Peyer's patch (tissue), 4 donors: ENCODE results near the gene BLID. TPM values are rescaled to one million over a fixed set of nuclear protein-coding genes. Genes with fewer than 3 reads are reported as not detected.

ENCODE experiments used
- DNase-seq, 3 donors: peaks; one replicate each; pipeline ENCODE4 v3.0.0-alpha.2; 2017 to 2019
- H3K27ac ChIP-seq, 4 donors: fragments of 200-600 bp; sonication (generic); one replicate each; pipeline ENCODE4 v1.5.1; 2016 to 2019
- H3K27me3 ChIP-seq, 2 donors: fragments of 200-600 bp; sonication (generic); one replicate each; pipeline ENCODE4 v1.5.1; 2019
- H3K36me3 ChIP-seq, 3 donors: fragments of 200-600 bp; sonication (generic); one replicate each; pipeline ENCODE4 v1.5.1; 2016 to 2019
- H3K4me1 ChIP-seq, 4 donors: fragments of 200-600 bp; sonication (generic); one replicate each; pipeline ENCODE4 v1.5.1; 2016 to 2019
- H3K4me3 ChIP-seq, 4 donors: fragments of 200-600 bp; sonication (generic); 1 replicate in 3 of 4; 2 replicates in 1 of 4; pipeline ENCODE4 v1.5.1; 2016 to 2019; ENCODE audit warnings: mild to moderate bottlenecking in 1 of 4
- H3K9me3 ChIP-seq, 4 donors: fragments of 200-600 bp; sonication (generic); one replicate each; pipeline ENCODE4 v1.5.1; 2016 to 2019; ENCODE audit warnings: mild to moderate bottlenecking in 1 of 4
- POLR2A ChIP-seq, 2 donors: fragments of 450-650 bp; IDR thresholded peaks; one replicate each; pipeline ENCODE4 v1.5.1; 2017; ENCODE audit warnings: antibody characterized with exemption in 2 of 2, mild to moderate bottlenecking in 2 of 2, moderate library complexity in 2 of 2
- total RNA-seq, 4 donors: library from RNA; depleted of rRNA; stranded (reverse); fragments of >200 nt; gene quantifications; one replicate each; pipeline ENCODE4 v1.1.0, GENCODE V29; 2016
- TF ChIP-seq, protein P1 (sequence below), 6 experiments: fragments of 450-650 bp in 4 of 6; fragments of 200-600 bp in 2 of 6; sonication (generic) in 1 of 6; IDR thresholded peaks; one replicate each; pipeline ENCODE4 v1.5.1; 2017 to 2019; ENCODE audit warnings: antibody characterized with exemption in 6 of 6, mild to moderate bottlenecking in 3 of 6, moderate library complexity in 1 of 6

BLID gene
- total RNA-seq = not detected

- H3K27me3 ChIP-seq = no peaks in the 10 kb centered on the region
- H3K4me1 ChIP-seq = no peaks in the 10 kb centered on the region
- no peaks in the 10 kb centered on the region for H3K9me3 ChIP-seq
- no peaks in the 10 kb centered on the region for H3K36me3 ChIP-seq
- DNase-seq = no peak
- no peak for TF ChIP-seq POLR2A (IDR thresholded peaks at IDR 0.05)
- TF ChIP-seq, protein P1, sequence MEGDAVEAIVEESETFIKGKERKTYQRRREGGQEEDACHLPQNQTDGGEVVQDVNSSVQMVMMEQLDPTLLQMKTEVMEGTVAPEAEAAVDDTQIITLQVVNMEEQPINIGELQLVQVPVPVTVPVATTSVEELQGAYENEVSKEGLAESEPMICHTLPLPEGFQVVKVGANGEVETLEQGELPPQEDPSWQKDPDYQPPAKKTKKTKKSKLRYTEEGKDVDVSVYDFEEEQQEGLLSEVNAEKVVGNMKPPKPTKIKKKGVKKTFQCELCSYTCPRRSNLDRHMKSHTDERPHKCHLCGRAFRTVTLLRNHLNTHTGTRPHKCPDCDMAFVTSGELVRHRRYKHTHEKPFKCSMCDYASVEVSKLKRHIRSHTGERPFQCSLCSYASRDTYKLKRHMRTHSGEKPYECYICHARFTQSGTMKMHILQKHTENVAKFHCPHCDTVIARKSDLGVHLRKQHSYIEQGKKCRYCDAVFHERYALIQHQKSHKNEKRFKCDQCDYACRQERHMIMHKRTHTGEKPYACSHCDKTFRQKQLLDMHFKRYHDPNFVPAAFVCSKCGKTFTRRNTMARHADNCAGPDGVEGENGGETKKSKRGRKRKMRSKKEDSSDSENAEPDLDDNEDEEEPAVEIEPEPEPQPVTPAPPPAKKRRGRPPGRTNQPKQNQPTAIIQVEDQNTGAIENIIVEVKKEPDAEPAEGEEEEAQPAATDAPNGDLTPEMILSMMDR (IDR thresholded peaks at IDR 0.05) = peak in 3 of 6 experiments; percentile 7 to 13 (median 12)
- H3K4me3 ChIP-seq = no peak within 1 kb of the TSS
- no peak within 1 kb of the TSS for H3K27ac ChIP-seq
These were observed at the start of gene BLID for GRCh38 chr11:122115524-122116379. Gene BLID (minus strand): TSS chr11:122116215. CDS start chr11:122115922, 293 bp downstream.

DNA sequence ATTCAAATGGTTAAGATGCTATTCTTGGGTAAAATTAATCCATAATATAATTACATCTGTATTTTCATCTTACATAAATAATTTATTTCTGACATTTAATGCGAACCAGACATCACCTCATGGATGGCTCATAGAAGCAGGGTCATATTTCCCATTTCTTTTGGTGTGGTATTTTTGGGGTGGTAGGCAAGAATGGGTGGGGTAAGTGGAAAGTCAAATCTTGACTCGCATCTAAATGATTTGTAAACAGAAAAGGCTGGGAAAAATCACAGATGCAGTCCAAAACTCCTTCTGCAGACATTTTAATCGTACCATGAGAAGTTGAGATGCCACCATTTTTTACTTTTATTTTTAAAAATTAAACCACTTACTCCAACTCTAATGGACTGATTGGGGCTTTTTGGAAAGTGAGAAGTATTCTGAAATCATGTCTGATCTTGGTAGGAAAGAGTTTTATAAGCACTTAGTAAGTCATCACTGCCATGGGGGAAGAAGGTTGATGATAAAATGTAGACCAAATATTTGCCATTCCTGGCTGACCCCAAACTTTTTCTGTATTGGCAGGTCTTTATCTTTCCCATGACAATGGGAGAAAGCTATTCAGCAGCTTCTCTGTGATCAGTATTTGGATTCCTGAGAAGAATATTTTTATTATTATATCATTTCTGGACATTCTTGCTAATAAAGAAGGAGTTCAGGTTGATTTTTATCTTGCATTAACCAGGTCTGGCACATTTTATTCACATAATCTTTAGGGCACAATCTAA, 47.2 kb upstream of the BLID start:
- DNase-seq = no peak
- H3K9me3 ChIP-seq = no peaks in the 10 kb centered on the region
- no peaks in the 10 kb centered on the region for H3K4me1 ChIP-seq
- TF ChIP-seq POLR2A (IDR thresholded peaks at IDR 0.05) = no peak
- TF ChIP-seq, protein P1 (IDR thresholded peaks at IDR 0.05) = no peak
- H3K36me3 ChIP-seq = no peaks in the 10 kb centered on the region
- H3K4me3 ChIP-seq = no peak overlapping the region
- H3K27ac ChIP-seq = no peak overlapping the region
- no peaks in the 10 kb centered on the region for H3K27me3 ChIP-seq

GRCh38 chr11:122162095-122162494, 46.1 kb upstream of the BLID start:
- Histone ChIP-seq H3K27ac (peak overlapping the region in 1 of 4 donors; percentile 31), H3K36me3 (no peaks in the 10 kb centered on the region), H3K27me3 (no peaks in the 10 kb centered on the region), H3K9me3 (no peaks in the 10 kb centered on the region), H3K4me3 (no peak overlapping the region), H3K4me1 (no peaks in the 10 kb centered on the region)
- no peak for DNase-seq
- TF ChIP-seq POLR2A (IDR thresholded peaks at IDR 0.05) = no peak
- TF ChIP-seq, protein P1 (IDR thresholded peaks at IDR 0.05) = no peak

GRCh38 chr11:122160841-122161590, 45.0 kb upstream of the BLID start:
- H3K27ac ChIP-seq = no peak overlapping the region
- no peak overlapping the region for H3K4me3 ChIP-seq
- no peaks in the 10 kb centered on the region for H3K4me1 ChIP-seq
- DNase-seq = no peak
- no peaks in the 10 kb centered on the region for H3K27me3 ChIP-seq
- TF ChIP-seq POLR2A (IDR thresholded peaks at IDR 0.05) = no peak
- TF ChIP-seq, protein P1 (IDR thresholded peaks at IDR 0.05) = no peak
- no peaks in the 10 kb centered on the region for H3K9me3 ChIP-seq
- H3K36me3 ChIP-seq = no peaks in the 10 kb centered on the region

DNA sequence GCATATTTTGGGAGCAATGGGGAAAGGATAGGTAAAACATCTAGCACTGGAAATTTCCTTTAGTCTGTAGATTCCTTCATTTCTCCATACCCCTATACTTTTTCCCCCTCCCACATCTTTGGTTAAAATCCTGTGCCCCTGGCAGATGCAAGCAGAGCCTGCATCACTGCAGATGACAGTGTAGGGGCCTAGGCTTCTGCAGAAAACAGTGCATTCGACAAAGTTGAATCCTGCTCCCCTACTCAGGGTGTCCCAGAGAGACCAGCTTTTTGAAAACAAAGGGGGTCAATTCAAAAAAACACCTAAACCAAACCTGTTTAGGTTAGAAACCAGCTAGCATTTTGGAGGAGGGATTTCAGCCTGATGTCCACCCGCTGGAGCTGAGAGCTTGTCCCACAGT, 43.8 kb upstream of the BLID start:
- Histone ChIP-seq H3K9me3 (no peaks in the 10 kb centered on the region), H3K27ac (peak overlapping the region in 1 of 4 donors; percentile 73), H3K36me3 (no peaks in the 10 kb centered on the region), H3K27me3 (no peaks in the 10 kb centered on the region), H3K4me3 (no peak overlapping the region), H3K4me1 (no peaks in the 10 kb centered on the region)
- TF ChIP-seq POLR2A (IDR thresholded peaks at IDR 0.05) = no peak
- TF ChIP-seq, protein P1 (IDR thresholded peaks at IDR 0.05) = no peak
- no peak for DNase-seq
